ENCODE data around the gene C22orf39. TPM values are rescaled to one million over a fixed set of nuclear protein-coding genes. Genes with fewer than 3 reads are reported as not detected.

C22orf39 gene
- total and polyA plus RNA-seq, 2 donors (not counting 1 experiment from before 2014, with no cell fraction given) = 15.9 to 16.2 TPM

DNA sequence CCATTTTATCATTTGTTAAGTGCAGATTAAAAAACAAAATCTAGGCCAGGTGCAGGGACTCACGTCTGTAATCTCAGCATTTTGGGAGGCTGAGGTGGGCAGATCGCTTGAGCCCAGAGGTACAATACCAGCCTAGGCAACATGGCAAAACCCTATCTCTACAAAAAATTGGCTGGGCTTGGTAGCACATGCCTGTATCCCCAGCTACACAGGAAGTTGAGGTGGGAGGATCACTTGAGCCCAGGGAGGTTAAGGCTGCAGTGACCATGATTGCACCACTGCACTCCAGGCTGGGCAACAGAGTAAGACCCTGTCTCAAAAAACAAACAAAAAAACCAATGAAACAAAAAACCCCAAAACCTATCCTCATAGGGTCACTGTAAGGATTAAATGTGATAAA, 48.9 kb downstream of the C22orf39 start:
- TF ChIP-seq EZH2 (IDR thresholded peaks at IDR 0.05; ENCODE audit: low read length, missing control alignments) = no peak
- TF ChIP-seq, protein P1, sequence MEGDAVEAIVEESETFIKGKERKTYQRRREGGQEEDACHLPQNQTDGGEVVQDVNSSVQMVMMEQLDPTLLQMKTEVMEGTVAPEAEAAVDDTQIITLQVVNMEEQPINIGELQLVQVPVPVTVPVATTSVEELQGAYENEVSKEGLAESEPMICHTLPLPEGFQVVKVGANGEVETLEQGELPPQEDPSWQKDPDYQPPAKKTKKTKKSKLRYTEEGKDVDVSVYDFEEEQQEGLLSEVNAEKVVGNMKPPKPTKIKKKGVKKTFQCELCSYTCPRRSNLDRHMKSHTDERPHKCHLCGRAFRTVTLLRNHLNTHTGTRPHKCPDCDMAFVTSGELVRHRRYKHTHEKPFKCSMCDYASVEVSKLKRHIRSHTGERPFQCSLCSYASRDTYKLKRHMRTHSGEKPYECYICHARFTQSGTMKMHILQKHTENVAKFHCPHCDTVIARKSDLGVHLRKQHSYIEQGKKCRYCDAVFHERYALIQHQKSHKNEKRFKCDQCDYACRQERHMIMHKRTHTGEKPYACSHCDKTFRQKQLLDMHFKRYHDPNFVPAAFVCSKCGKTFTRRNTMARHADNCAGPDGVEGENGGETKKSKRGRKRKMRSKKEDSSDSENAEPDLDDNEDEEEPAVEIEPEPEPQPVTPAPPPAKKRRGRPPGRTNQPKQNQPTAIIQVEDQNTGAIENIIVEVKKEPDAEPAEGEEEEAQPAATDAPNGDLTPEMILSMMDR (conservative IDR thresholded peaks at IDR 0.05 in 1 of 2, IDR thresholded peaks at IDR 0.05 in 1 of 2; ENCODE audit: low read depth in 1 of 2, low read length in 2 of 2) = no peak
- H3K36me3 ChIP-seq (ENCODE audit: control insufficient read depth, insufficient read depth, low read length) = peaks cover 15% of the 10 kb centered on the region
- no peak for DNase-seq (ENCODE audit: low read depth in 2 of 2)
- no peaks in the 10 kb centered on the region for H3K27me3 ChIP-seq (ENCODE audit: control insufficient read depth, insufficient read depth, low read length)
- no peak overlapping the region for H3K4me2 ChIP-seq (ENCODE audit: extremely low read depth, insufficient read depth, low read length)
- H3K79me2 ChIP-seq (ENCODE audit: control insufficient read depth, insufficient read depth, low read length) = no peaks in the 10 kb centered on the region
- H2AFZ ChIP-seq (ENCODE audit: low read length) = no peak overlapping the region
- H3K4me1 ChIP-seq (ENCODE audit: control insufficient read depth, extremely low read depth, insufficient read depth, low read length) = no peaks in the 10 kb centered on the region
- no peak overlapping the region for H3K4me3 ChIP-seq (replicated peaks in 1 of 4; ENCODE audit: control extremely low read depth in 1 of 4, insufficient read depth in 1 of 4, low read depth in 3 of 4, low read length in 4 of 4)
- H3K9ac ChIP-seq (ENCODE audit: insufficient read depth, low read length) = no peak overlapping the region
- H3K27ac ChIP-seq (ENCODE audit: insufficient read depth, low read length) = no peak overlapping the region
- H4K20me1 ChIP-seq (ENCODE audit: control insufficient read depth, extremely low read depth, insufficient read depth, low read length) = no peaks in the 10 kb centered on the region
- no peaks in the 10 kb centered on the region for H3K9me3 ChIP-seq (ENCODE audit: control insufficient read depth, insufficient read depth, low read depth, low read length)

DNA sequence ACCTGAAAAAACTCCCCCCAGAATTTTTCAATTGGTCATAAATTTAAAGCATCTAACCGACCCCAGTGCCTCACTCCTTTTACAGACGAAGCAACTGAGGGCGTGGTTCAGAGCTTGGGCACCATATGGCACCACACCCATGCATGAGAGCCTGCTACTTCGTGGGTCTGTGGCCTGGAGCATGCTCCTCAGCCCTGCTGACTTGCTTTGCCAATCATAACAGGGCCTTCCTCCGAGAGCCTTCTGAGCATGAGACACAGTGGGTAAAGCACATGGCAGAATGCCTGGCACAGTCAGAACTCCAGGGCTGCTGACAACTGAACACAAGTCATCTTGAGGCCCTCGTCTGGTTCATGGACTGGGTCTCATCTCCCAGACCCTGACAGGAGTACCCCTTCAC, 49.3 kb downstream of the C22orf39 start:
- Histone ChIP-seq H3K27ac (ENCODE audit: insufficient read depth, low read length) (no peak overlapping the region), H2AFZ (ENCODE audit: low read length) (no peak overlapping the region), H3K79me2 (ENCODE audit: control insufficient read depth, insufficient read depth, low read length) (no peaks in the 10 kb centered on the region), H3K4me1 (ENCODE audit: control insufficient read depth, extremely low read depth, insufficient read depth, low read length) (no peaks in the 10 kb centered on the region), H3K27me3 (ENCODE audit: control insufficient read depth, insufficient read depth, low read length) (no peaks in the 10 kb centered on the region), H3K4me3 (replicated peaks in 1 of 4; ENCODE audit: control extremely low read depth in 1 of 4, insufficient read depth in 1 of 4, low read depth in 3 of 4, low read length in 4 of 4) (no peak overlapping the region), H3K9ac (ENCODE audit: insufficient read depth, low read length) (no peak overlapping the region), H3K9me3 (ENCODE audit: control insufficient read depth, insufficient read depth, low read depth, low read length) (no peaks in the 10 kb centered on the region), H3K4me2 (ENCODE audit: extremely low read depth, insufficient read depth, low read length) (no peak overlapping the region), H3K36me3 (ENCODE audit: control insufficient read depth, insufficient read depth, low read length) (peaks cover 15% of the 10 kb centered on the region), H4K20me1 (ENCODE audit: control insufficient read depth, extremely low read depth, insufficient read depth, low read length) (no peaks in the 10 kb centered on the region)
- DNase-seq (ENCODE audit: low read depth in 2 of 2) = peak in 1 of 2 donors; percentile 15
- TF ChIP-seq, protein P1 (conservative IDR thresholded peaks at IDR 0.05 in 1 of 2, IDR thresholded peaks at IDR 0.05 in 1 of 2; ENCODE audit: low read depth in 1 of 2, low read length in 2 of 2) = no peak
- no peak for TF ChIP-seq EZH2 (IDR thresholded peaks at IDR 0.05; ENCODE audit: low read length, missing control alignments)

GRCh38 chr22:19397734-19398104, 49.8 kb downstream of the C22orf39 start:
- Histone ChIP-seq H3K27ac (ENCODE audit: insufficient read depth, low read length) (no peak overlapping the region), H3K4me1 (ENCODE audit: control insufficient read depth, extremely low read depth, insufficient read depth, low read length) (no peaks in the 10 kb centered on the region), H3K79me2 (ENCODE audit: control insufficient read depth, insufficient read depth, low read length) (no peaks in the 10 kb centered on the region), H2AFZ (ENCODE audit: low read length) (no peak overlapping the region), H3K4me3 (replicated peaks in 1 of 4; ENCODE audit: control extremely low read depth in 1 of 4, insufficient read depth in 1 of 4, low read depth in 3 of 4, low read length in 4 of 4) (no peak overlapping the region), H3K9me3 (ENCODE audit: control insufficient read depth, insufficient read depth, low read depth, low read length) (no peaks in the 10 kb centered on the region), H3K4me2 (ENCODE audit: extremely low read depth, insufficient read depth, low read length) (no peak overlapping the region), H3K27me3 (ENCODE audit: control insufficient read depth, insufficient read depth, low read length) (no peaks in the 10 kb centered on the region), H4K20me1 (ENCODE audit: control insufficient read depth, extremely low read depth, insufficient read depth, low read length) (no peaks in the 10 kb centered on the region), H3K9ac (ENCODE audit: insufficient read depth, low read length) (no peak overlapping the region), H3K36me3 (ENCODE audit: control insufficient read depth, insufficient read depth, low read length) (peaks cover 18% of the 10 kb centered on the region)
- no peak for DNase-seq (ENCODE audit: low read depth in 2 of 2)
- TF ChIP-seq, protein P1 (conservative IDR thresholded peaks at IDR 0.05 in 1 of 2, IDR thresholded peaks at IDR 0.05 in 1 of 2; ENCODE audit: low read depth in 1 of 2, low read length in 2 of 2) = no peak
